LNCaP clone FGC (cell line): ENCODE measurements around the gene RSPH1.
"Not testable (repeated sequence)": the region's sequence is repeated elsewhere in the genome, so short reads cannot be mapped to it uniquely, and the experiment has no call there.

Source experiments
- DNase-seq: peaks from one replicate; pipeline ENCODE4 v3.0.0-alpha.2; 2011; ENCODE audit warnings: low read depth
- H3K4me3 ChIP-seq: 2 replicates; pipeline ENCODE4 v1.5.1; 2011; ENCODE audit warnings: mild to moderate bottlenecking, low read depth, low read length, control low read depth
- CTCF ChIP-seq: IDR thresholded peaks from 2 replicates; pipeline ENCODE4 v1.5.1; 2012; ENCODE audit warnings: mild to moderate bottlenecking; ENCODE audit not compliant: control insufficient read depth, insufficient read depth; ENCODE audit errors: extremely low read depth

The RSPH1 gene

GRCh38 chr21:42471206-42471605, 24.8 kb downstream of the RSPH1 start:
- no peak for DNase-seq
- no peak for TF ChIP-seq CTCF
- H3K4me3 ChIP-seq: no peak overlapping the region

GRCh38 chr21:42469726-42470125, 26.3 kb downstream of the RSPH1 start:
- H3K4me3 ChIP-seq, DNase-seq: not testable (repeated sequence)

GRCh38 chr21:42469272-42469671, 26.8 kb downstream of the RSPH1 start:
- no peak overlapping the region for H3K4me3 ChIP-seq
- TF ChIP-seq CTCF: no peak
- no peak for DNase-seq

- H3K4me3 ChIP-seq: no peak overlapping the region
- peak; percentile 88 for DNase-seq
- TF ChIP-seq CTCF: no peak
Observed at GRCh38 chr21:42468491-42469131, 27.4 kb downstream of the RSPH1 start.

GRCh38 chr21:42467140-42467983, 28.7 kb downstream of the RSPH1 start:
- no peak overlapping the region for H3K4me3 ChIP-seq
- peak; percentile 48 for DNase-seq
- peak; percentile 47 for TF ChIP-seq CTCF

GRCh38 chr21:42466700-42467099, 29.3 kb downstream of the RSPH1 start:
- TF ChIP-seq CTCF: no peak
- no peak for DNase-seq
- no peak overlapping the region for H3K4me3 ChIP-seq

GRCh38 chr21:42465803-42466127, 30.3 kb downstream of the RSPH1 start:
- no peak overlapping the region for H3K4me3 ChIP-seq
- no peak for TF ChIP-seq CTCF
- DNase-seq: no peak
